Measurements from ENCODE around the gene PSENEN. TPM values are rescaled to one million over a fixed set of nuclear protein-coding genes. Genes with fewer than 3 reads are reported as not detected.

The PSENEN gene
- total RNA-seq, 1 donor from 2014 or later = 83.8 TPM

DNA sequence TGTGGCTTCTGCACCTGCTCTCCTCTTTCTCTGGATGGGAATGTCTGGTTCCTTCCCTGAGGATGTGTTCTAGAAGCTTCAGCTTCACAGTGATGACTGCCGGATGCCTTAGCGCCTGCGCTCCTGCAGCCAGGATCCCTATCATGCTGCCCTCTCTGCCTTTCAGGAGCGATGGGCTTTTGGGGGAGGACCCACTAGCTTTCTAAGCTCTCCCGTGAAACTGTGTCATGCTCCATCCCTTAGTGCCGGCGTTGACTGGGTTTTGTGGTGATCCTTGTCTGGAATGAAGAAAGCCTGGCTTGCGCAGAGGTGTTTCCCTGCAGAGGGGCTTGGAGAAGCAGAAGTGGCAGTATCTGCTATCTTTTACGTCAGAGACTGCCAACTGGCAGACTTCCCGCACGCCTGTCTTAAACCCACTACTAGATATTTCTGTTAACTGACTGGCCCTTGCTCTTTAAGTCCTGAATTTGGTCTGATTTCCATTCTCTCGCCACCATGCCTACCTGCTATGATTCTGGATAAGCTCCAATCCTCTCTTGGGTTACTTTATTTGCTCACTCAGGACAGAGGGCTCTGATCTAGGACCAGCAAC is 31.5 kb upstream of the PSENEN start:
- no peaks in the 10 kb centered on the region for H3K27me3 Mint-ChIP-seq
- TF ChIP-seq, protein P1, sequence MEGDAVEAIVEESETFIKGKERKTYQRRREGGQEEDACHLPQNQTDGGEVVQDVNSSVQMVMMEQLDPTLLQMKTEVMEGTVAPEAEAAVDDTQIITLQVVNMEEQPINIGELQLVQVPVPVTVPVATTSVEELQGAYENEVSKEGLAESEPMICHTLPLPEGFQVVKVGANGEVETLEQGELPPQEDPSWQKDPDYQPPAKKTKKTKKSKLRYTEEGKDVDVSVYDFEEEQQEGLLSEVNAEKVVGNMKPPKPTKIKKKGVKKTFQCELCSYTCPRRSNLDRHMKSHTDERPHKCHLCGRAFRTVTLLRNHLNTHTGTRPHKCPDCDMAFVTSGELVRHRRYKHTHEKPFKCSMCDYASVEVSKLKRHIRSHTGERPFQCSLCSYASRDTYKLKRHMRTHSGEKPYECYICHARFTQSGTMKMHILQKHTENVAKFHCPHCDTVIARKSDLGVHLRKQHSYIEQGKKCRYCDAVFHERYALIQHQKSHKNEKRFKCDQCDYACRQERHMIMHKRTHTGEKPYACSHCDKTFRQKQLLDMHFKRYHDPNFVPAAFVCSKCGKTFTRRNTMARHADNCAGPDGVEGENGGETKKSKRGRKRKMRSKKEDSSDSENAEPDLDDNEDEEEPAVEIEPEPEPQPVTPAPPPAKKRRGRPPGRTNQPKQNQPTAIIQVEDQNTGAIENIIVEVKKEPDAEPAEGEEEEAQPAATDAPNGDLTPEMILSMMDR (IDR thresholded peaks at IDR 0.05; ENCODE audit: unreplicated experiment) = no peak
- no peak overlapping the region for H3K4me3 Mint-ChIP-seq (ENCODE audit: low read depth)
- H3K27ac Mint-ChIP-seq = peak overlapping the region; percentile 19
- H3K4me1 Mint-ChIP-seq (ENCODE audit: low read depth) = peaks cover 15% of the 10 kb centered on the region
- no peaks in the 10 kb centered on the region for H3K9me3 Mint-ChIP-seq (ENCODE audit: low read depth)
- no peaks in the 10 kb centered on the region for H3K36me3 Mint-ChIP-seq (ENCODE audit: insufficient read depth)
- DNase-seq (ENCODE audit: low spot score, unreplicated experiment) = no peak

- peaks cover 21% of the 10 kb centered on the region for H3K4me1 Mint-ChIP-seq (ENCODE audit: low read depth)
- peak overlapping the region; percentile 56 for H3K4me3 Mint-ChIP-seq (ENCODE audit: low read depth)
- TF ChIP-seq, protein P1 (IDR thresholded peaks at IDR 0.05; ENCODE audit: unreplicated experiment) = no peak
- peak overlapping the region; percentile 19 for H3K27ac Mint-ChIP-seq
- no peaks in the 10 kb centered on the region for H3K9me3 Mint-ChIP-seq (ENCODE audit: low read depth)
- H3K36me3 Mint-ChIP-seq (ENCODE audit: insufficient read depth) = no peaks in the 10 kb centered on the region
- H3K27me3 Mint-ChIP-seq = no peaks in the 10 kb centered on the region
- DNase-seq (ENCODE audit: low spot score, unreplicated experiment) = no peak
Measured at GRCh38 chr19:35714601-35715354, 30.7 kb upstream of the PSENEN start.

DNA sequence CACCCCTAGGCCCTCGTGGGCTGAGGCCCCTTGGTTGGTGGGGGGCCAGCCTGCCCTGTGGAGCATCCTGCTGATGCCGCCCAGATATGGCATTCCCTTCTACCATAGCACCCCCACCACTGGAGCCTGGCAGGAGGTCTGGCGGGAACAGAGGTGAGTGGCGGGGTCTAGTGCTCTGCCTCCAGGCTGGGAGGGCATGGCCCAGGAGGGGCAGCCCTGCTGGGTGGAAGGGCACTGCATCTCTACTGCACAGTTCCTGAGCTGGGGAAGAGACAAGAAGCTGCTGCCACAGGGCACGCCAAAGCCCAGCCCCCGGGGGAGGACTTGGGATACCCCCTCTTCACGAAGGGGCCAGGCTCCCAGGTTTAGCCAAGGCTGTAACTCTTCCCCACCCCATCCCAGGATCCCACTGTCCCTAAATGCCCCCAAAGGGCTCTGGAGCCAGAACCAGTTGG is 30.1 kb upstream of the PSENEN start:
- no peak for DNase-seq (ENCODE audit: low spot score, unreplicated experiment)
- TF ChIP-seq, protein P1 (IDR thresholded peaks at IDR 0.05; ENCODE audit: unreplicated experiment) = no peak
- H3K4me1 Mint-ChIP-seq (ENCODE audit: low read depth) = peaks cover 21% of the 10 kb centered on the region
- no peaks in the 10 kb centered on the region for H3K9me3 Mint-ChIP-seq (ENCODE audit: low read depth)
- H3K27ac Mint-ChIP-seq = no peak overlapping the region
- peak overlapping the region; percentile 82 for H3K4me3 Mint-ChIP-seq (ENCODE audit: low read depth)
- no peaks in the 10 kb centered on the region for H3K27me3 Mint-ChIP-seq
- peaks cover 1% of the 10 kb centered on the region for H3K36me3 Mint-ChIP-seq (ENCODE audit: insufficient read depth)

GRCh38 chr19:35715981-35716800 is 29.3 kb upstream of the PSENEN start:
- TF ChIP-seq, protein P1 (IDR thresholded peaks at IDR 0.05; ENCODE audit: unreplicated experiment) = no peak
- no peaks in the 10 kb centered on the region for H3K9me3 Mint-ChIP-seq (ENCODE audit: low read depth)
- peaks cover 21% of the 10 kb centered on the region for H3K4me1 Mint-ChIP-seq (ENCODE audit: low read depth)
- peak overlapping the region; percentile 82 for H3K4me3 Mint-ChIP-seq (ENCODE audit: low read depth)
- no peaks in the 10 kb centered on the region for H3K27me3 Mint-ChIP-seq
- peak overlapping the region; percentile 97 for H3K27ac Mint-ChIP-seq
- peak; percentile 50 for DNase-seq (ENCODE audit: low spot score, unreplicated experiment)
- peaks cover 1% of the 10 kb centered on the region for H3K36me3 Mint-ChIP-seq (ENCODE audit: insufficient read depth)
